ENCODE data around the gene TBC1D10A.

TBC1D10A gene

GRCh38 chr22:30263883-30264282, 62.9 kb downstream of the TBC1D10A start (continued):
- TF ChIP-seq ZNF26 (tag by site-specific recombination; IDR thresholded peaks at IDR 0.05), result no peak

GRCh38 chr22:30262917-30263741, 63.6 kb downstream of the TBC1D10A start:
- Histone ChIP-seq H3K4me1 (ENCODE audit: control insufficient read depth, insufficient read depth, low read length) (no peaks in the 10 kb centered on the region), H3K4me3 (ENCODE audit: low read depth, low read length) (no peak overlapping the region), H3K27ac (ENCODE audit: extremely low read depth, low read depth, low read length) (no peak overlapping the region), H3K36me3 (ENCODE audit: control insufficient read depth in 2 of 2, insufficient read depth in 1 of 2, low read length in 2 of 2) (no peaks in the 10 kb centered on the region), H3K9me3 (ENCODE audit: control insufficient read depth, insufficient read depth, low read depth, low read length) (no peaks in the 10 kb centered on the region)
- ChIA-PET POLR2A (interaction anchor here (1.1 to 1.9 kb wide), 3 partner anchors 25 to 124 kb away, joined by 3 to 7 read pairs (median 4); partner anchors contain the start of genes CCDC157, RNF215 and SF3A1), CTCF (interaction anchor here (0.6 to 3.4 kb wide), 34 partner anchors 8 to 867 kb away, joined by 3 to 54 read pairs (median 4); partner anchors contain the start of genes RNF215 and TBC1D10A)
- TF ChIP-seq KLF10 (tag by site-specific recombination; IDR thresholded peaks at IDR 0.05) (no peak), ZFP37 (tag by site-specific recombination; IDR thresholded peaks at IDR 0.05) (no peak), ZEB2 (tag by site-specific recombination; IDR thresholded peaks at IDR 0.05) (peak; percentile 56), ZNF350 (tag by site-specific recombination; IDR thresholded peaks at IDR 0.05) (no peak), ZSCAN18 (tag by site-specific recombination; IDR thresholded peaks at IDR 0.05) (no peak), YY1 (tag by site-specific recombination; IDR thresholded peaks at IDR 0.05) (0 out of 2 replicates have a peak, but pooled peaks have one; percentile 54), PRDM4 (tag by site-specific recombination; IDR thresholded peaks at IDR 0.05) (no peak), KLF9 (tag by site-specific recombination; IDR thresholded peaks at IDR 0.05; ENCODE audit: low read depth) (no peak), ZNF747 (tag by site-specific recombination; IDR thresholded peaks at IDR 0.05) (no peak), REST (tag by site-specific recombination; IDR thresholded peaks at IDR 0.05) (no peak), ZNF394 (tag by site-specific recombination; IDR thresholded peaks at IDR 0.05; ENCODE audit: borderline replicate concordance) (no peak), ZBTB26 (tag by site-specific recombination; optimal IDR thresholded peaks at IDR 0.05) (no peak), ZNF660 (tag by site-specific recombination; IDR thresholded peaks at IDR 0.05) (0 out of 2 replicates have a peak, but pooled peaks have one; percentile 46), CTCF (tag by site-specific recombination; IDR thresholded peaks at IDR 0.05) (peak; percentile 67), SP7 (tag by site-specific recombination; IDR thresholded peaks at IDR 0.05) (no peak), ZNF335 (tag by site-specific recombination; conservative IDR thresholded peaks at IDR 0.05) (peak; percentile 68), ZNF76 (tag by site-specific recombination; IDR thresholded peaks at IDR 0.05; ENCODE audit: borderline replicate concordance, low read depth) (no peak), ELK4 (IDR thresholded peaks at IDR 0.05; ENCODE audit: borderline replicate concordance, low read depth, low read length) (no peak), GLI4 (tag by site-specific recombination; IDR thresholded peaks at IDR 0.05) (no peak), ZNF223 (tag by site-specific recombination; IDR thresholded peaks at IDR 0.05) (no peak)
